ENCODE measurements around the gene PPP6R3.

GRCh38 chr11:68459886-68460740 lies 439 bp upstream of the PPP6R3 start:
- no peak for TF ChIP-seq ZNF292 (CRISPR knock-in tag; IDR thresholded peaks at IDR 0.05; ENCODE audit: borderline replicate concordance, low read depth)
- peak; percentile 81 for TF ChIP-seq NFYB (CRISPR knock-in tag; IDR thresholded peaks at IDR 0.05)
- TF ChIP-seq SIN3A (IDR thresholded peaks at IDR 0.05; ENCODE audit: borderline replicate concordance, low read depth, low read length), result no peak; the same call in 1 of the 2 replicates
- TF ChIP-seq GLMP (CRISPR knock-in tag; IDR thresholded peaks at IDR 0.05; ENCODE audit: borderline replicate concordance), result no peak
- no peak for TF ChIP-seq ZNF432 (CRISPR knock-in tag; IDR thresholded peaks at IDR 0.05; ENCODE audit: borderline replicate concordance)
- TF ChIP-seq ZFP36L2 (CRISPR knock-in tag; IDR thresholded peaks at IDR 0.05), result no peak
- TF ChIP-seq CHD2 (IDR thresholded peaks at IDR 0.05; ENCODE audit: low read depth, low read length), result peak; percentile 50; the same call in 1 of the 2 replicates
- no peak; the same call in 1 of the 2 replicates for TF ChIP-seq ARHGAP35 (CRISPR knock-in tag; IDR thresholded peaks at IDR 0.05; ENCODE audit: borderline replicate concordance)
